ENCODE data around the gene SESN1.
A peak's percentile ranks its signal among the peaks of the same experiment; 100 is the strongest.

The SESN1 gene

GRCh38 chr6:108966251-108966650 lies 128.4 kb downstream of the SESN1 start:
- DNase-seq (ENCODE audit: low read depth in 1 of 2, low spot score in 1 of 2): no peak

GRCh38 chr6:108961985-108962384 lies 132.7 kb downstream of the SESN1 start:
- no peak for DNase-seq (ENCODE audit: low read depth in 1 of 2, low spot score in 1 of 2)

DNA sequence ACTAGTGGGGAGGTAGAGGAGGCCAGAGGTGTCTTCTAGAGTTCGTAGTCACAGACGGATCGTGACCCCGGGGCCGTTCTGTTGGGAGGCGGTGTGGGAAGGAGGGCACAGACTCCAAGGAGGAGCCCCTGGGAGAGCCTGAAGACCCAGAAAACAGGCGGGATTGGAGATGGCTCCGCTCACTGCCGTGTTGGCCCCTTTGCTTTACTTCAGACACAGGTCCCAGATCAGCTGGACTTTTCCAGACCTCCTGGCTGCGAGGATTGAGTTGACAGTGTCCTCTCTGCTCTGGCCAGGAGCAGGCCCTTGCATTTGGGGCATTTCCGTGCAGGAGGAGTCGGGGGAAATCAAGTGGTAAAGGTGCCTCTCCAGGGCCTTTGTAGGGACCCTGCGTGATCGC lies 133.6 kb downstream of the SESN1 start:
- DNase-seq (ENCODE audit: low read depth in 1 of 2, low spot score in 1 of 2): no peak

DNA sequence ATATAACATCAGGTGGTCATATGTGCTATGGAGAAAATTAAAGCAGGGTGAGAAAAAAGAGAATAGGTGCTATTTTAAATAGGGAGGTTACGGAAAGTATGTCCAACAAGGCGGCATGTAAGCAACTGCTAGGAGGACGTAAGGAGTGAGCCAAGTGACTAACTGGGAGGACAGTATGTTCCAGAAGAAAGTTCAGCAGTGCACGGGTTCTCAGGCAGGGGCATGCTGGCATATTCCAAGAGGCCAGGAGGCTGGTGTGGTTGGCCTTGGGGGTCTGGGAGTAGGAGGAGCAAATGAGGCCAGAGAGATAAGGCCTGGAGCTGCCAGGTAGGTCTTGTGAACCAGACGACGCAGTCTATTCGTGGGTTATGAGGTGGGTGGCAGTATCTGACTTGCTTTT lies 134.0 kb downstream of the SESN1 start:
- DNase-seq (ENCODE audit: low read depth in 1 of 2, low spot score in 1 of 2): no peak

DNA sequence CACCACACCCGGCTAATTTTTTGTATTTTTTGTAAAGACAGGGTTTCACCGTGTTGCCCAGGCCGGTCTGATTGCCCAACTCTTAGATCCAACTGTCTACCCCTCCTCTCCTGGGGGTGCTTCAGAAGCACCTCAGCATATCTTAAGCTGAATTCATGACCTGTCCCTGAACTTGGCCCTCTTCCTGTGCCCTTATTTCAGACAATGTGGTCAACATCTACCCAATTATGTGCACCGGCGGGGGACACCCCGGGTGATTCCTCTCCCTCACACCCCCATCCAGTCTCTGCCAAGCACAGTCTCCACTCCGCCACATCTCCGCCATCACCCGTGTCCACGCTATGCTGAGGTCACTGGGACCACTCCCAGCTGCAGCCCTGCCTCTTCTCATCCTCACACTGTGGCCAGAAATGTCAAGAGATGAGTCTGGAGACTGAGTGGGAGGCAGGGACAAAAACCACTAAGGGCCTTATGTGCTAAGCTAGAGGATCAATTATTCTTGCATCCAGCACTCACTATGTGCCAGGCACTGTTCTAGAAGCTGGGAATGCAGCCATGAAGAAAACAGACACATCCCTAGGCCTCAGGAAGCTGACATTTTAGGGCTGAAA lies 134.6 kb downstream of the SESN1 start:
- DNase-seq (ENCODE audit: low read depth in 1 of 2, low spot score in 1 of 2): no peak

- DNase-seq (ENCODE audit: low read depth in 1 of 2, low spot score in 1 of 2): no peak
Observed at GRCh38 chr6:108958900-108959770, 135.5 kb downstream of the SESN1 start.

- DNase-seq (ENCODE audit: low read depth in 1 of 2, low spot score in 1 of 2): no peak
Observed at GRCh38 chr6:108957221-108957620, 137.4 kb downstream of the SESN1 start.

DNA sequence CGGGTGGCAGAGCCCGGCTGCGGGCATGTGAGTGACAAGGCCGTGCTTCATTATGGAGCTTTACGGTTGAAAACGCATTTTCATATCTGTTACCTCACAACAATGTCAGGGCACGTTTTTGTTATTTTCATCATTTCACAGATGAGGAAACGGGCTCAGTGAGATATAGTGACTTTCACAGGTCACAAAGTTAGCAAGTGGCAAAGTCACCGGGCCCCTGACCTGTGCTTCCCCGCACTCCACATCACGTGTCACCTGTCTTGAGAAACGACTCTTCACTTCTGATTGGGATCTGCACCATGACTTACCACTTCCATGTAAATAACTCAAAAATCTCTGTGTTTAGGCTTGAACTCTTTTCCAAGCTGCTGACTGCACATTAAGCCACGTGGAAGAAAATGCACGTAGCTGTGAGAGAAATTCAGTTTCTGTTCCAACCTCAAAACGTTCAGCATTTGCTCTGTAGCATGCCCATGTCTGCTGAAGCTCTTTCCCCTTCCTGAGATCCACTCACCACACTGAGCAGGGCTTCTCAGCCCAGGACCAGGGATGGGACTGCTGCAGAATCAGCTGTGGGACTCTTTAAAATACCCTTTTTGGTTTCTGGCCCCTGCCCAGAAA lies 139.2 kb downstream of the SESN1 start:
- no peak for DNase-seq (ENCODE audit: low read depth in 1 of 2, low spot score in 1 of 2)

DNA sequence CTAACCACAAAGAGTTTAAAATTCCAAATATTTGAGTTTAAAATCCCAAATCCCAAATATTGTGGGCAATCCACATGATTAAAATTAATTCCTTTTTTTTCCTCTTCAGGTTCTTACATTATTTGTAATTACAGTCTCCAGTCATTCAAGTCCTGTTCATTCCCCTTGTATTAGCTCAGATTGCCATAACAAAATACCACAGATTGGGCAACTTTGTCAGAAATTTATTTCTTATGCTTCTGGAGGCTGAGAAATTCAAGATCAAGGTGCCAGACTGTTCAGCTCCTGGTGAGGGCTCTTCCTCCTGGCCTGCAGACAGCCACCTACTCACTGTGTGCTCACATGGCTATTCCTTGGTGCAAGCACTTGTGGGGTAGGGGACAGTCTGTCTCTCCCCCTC lies 141.0 kb downstream of the SESN1 start:
- DNase-seq (ENCODE audit: low read depth in 1 of 2, low spot score in 1 of 2): no peak

GRCh38 chr6:108952776-108953486 lies 141.7 kb downstream of the SESN1 start:
- DNase-seq (ENCODE audit: low read depth in 1 of 2, low spot score in 1 of 2): no peak

GRCh38 chr6:108951351-108951953 lies 143.2 kb downstream of the SESN1 start:
- DNase-seq (ENCODE audit: low read depth in 1 of 2, low spot score in 1 of 2): no peak

DNA sequence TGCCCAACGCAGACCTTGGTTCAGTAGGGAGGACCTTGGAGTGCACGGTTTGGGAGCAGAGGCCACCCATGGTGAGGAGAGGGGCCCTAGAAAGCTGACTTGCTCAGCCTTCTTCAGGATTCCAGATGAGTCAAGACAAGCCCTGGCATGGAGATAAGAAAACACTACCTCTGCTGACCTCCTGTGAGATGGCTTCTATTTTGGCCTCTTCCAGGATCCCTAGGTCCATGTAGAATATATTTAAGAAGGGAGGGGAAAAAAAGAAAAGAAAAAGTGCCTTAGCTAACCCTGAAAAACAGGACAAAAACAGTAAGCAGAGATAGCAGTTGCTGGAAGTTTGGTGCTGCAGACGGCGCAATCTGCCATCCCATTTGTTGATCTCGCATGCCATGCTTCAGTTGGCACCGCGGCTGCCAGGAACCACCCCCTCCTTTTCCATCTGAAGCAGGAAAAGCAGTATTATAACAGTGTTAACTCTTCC lies 146.4 kb downstream of the SESN1 start:
- DNase-seq (ENCODE audit: low read depth in 1 of 2, low spot score in 1 of 2): no peak

DNA sequence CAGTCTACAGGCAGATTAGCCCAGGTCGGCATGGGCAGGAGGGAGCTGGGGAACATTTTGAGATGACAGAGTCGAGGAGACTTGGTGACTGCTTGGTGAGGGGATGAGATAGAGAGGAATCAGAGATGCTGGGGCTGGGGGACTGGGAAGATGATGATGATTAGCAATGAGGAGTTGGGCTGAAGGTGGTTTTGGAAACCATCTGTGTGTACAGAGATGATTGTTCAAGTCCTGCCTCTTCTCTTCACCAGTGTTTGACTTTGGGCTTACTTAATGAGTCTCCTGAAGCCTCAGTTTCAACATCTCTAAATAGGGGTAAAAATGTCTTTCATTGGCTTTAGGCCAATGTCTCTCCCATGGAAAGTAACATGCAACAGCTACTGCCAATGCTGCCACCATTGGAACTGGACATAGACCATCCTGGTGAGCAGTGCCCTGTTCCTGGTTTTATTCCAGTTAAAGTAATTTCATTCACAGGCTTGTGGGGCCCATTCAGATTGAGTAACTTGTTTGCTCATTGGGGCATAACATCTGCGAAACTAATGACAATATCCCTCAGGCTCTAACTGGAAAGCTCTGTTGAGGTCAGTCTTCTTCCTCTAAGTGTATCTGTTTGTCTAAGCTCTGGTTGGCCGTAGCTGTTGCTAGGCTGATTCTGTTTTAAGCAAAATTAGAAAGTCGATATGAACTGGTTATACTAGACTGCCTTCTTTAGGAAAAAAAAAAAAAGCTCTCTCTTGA lies 147.4 kb downstream of the SESN1 start:
- DNase-seq (ENCODE audit: low read depth in 1 of 2, low spot score in 1 of 2): no peak

GRCh38 chr6:108946695-108947094 lies 148.0 kb downstream of the SESN1 start:
- DNase-seq (ENCODE audit: low read depth in 1 of 2, low spot score in 1 of 2): no peak

- no peak for DNase-seq (ENCODE audit: low read depth in 1 of 2, low spot score in 1 of 2)
Observed at GRCh38 chr6:108945681-108946159, 148.9 kb downstream of the SESN1 start.

DNA sequence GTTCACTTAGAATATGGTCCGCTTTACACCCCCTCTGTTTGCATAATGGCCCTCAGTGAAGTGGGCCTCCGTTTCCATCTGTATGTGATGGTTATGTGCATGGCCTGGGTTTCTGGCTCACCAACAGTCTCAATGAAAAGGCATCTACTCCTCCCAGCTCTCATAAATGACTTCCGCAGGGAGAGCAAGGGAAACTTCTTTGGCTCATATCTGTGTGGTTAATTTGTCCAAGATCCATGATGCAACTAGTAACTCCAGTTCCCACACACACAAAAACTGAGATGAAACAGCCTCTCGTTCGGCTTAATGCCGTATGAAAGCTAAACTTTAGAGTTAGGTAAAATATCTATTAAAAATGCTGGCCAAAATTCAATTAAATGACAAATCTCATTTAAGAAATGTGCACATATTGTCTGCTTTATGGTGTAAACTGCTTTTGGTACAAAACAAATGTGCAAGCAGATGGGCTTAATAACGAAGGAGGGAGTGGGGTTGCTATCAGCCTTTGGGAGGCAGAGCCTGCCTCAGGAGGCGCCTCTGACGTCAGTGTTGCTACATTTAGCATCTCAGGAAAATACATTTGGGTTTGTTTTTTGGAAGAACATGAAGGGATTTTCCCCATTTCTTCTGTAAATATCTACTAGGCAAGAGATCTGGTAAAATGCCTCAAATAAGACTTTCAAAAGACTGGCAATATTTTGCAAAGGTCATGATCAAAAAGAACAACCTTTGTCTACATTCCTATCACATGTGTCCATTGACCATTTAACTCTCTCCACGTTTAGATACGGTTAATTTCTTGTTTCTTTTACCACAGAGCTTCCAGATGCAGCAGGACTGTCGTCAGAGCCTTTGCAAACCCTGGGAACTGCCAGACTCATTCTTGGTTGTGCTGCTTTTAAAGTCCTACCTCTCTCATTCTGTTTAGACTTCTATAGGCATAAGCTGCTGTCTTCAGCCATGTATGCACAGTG lies 149.7 kb downstream of the SESN1 start:
- no peak for DNase-seq (ENCODE audit: low read depth in 1 of 2, low spot score in 1 of 2)

DNA sequence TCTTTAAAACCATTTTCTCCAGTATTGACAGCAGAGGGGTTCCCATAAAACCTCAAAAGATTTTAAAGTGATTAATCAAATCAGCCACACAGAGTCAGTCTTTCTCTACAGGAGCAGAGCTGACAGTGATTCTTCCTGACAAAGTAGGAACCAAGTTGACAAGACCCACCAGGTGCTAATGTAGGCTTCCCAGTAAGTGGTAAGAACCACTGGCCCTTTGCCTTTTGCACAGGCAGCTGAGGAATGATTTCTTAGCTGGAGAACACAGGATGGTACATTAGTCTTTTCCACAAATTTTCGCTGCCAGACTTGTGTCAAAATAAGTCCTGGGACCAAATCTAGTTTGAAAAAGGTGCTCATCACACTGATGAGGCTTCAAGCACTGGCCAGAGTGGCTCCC lies 150.6 kb downstream of the SESN1 start:
- DNase-seq (ENCODE audit: low read depth in 1 of 2, low spot score in 1 of 2): no peak

DNA sequence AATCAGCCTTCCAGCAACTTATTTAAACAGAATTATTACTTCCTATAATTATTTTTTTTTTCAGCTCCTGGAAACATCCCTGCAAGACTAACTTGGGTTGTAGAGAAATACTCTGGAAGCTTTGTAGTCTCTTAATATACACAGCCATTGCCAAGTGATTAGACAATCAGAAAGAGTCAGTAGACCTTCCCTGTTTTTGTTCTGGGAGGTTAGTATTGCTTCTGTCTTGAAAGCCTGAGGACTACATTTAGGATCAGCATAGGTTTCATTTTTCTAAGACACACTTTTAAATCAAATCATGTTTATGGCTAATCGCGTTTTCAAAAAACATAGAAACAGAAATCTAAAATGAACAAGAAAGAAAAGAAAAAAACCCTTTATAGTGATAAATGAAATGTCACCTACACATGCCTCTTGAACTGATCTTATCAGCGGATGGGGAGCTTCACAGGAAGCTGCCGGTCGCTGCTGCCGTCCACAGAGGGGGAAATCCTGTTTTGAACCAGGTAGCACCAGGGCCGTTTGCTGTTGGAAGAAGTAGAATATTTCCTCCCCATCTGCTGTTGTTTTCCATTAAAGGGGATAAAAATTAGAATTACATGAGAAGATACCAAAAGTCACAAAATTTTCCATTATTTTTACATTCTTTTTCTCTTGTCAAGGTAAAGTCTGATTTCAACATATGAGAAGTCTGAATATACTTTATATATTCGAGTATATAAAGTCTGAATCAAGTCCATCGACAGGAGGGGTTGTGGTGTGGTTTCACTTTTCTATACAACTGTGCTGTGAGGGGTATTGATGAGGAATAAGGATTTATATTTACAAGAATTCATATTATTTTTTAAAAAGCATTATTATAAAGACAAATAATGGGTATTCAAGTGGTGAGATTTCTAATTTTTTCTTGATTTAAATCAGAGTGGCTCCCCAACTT lies 151.8 kb downstream of the SESN1 start:
- peak; percentile 35 for DNase-seq (ENCODE audit: low read depth in 1 of 2, low spot score in 1 of 2)
